M059J (cell line): ENCODE measurements around the gene ALS2CL. TPM values are rescaled to one million over a fixed set of nuclear protein-coding genes. Genes with fewer than 3 reads are reported as not detected.

Experiments
- DNase-seq: peaks from one replicate; pipeline ENCODE4 v3.0.0-alpha.2; 2012; ENCODE audit warnings: low read depth
- total RNA-seq: library from RNA; depleted of rRNA; stranded (reverse); fragments of >200 nt; shearing (Covaris generic); gene quantifications from 2 replicates; pipeline ENCODE4 v1.2.3, GENCODE V29; 2014

Gene ALS2CL
- total RNA-seq, 1 experiment from 2014 or later = 2.5 TPM

DNA sequence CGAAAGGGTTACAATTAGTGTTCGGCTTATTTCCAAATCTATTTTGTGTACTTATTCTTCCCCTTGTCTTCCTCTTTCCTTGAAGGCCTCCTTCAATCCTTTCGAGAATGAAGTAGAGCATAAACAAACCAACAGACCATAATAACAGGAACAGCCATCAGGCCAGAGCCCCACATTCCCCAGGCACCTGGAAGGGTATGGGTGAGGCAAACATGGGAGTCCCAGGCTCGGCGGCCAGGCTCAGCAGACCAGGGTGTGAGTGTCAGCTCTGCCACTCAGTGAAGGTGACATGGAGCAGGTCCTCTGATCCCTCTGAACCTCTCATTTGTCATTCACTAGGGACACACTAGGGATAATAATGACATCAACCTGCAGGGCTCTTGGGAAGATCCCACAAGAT, 13.8 kb downstream of the ALS2CL start:
- DNase-seq = no peak

DNA sequence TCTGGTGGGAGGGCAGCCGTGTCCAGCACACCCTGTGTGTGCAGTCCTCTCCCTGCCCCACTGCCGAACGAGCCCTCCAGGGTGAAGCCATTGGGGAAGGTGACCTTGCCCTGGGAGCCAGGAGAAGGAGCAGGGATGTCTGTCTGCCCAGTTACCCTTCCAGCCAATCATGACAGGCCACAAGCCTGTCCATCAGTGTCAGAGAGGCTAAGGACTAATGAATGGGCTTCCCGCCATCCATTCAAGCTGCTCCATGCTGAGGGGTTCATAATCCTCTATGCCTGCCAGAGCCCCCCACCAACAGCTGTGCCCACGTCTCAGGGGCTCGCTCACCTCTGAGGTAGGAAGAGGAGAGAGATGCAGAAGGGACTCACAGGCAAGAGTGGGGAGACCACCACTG, 15.2 kb downstream of the ALS2CL start:
- DNase-seq = no peak

DNA sequence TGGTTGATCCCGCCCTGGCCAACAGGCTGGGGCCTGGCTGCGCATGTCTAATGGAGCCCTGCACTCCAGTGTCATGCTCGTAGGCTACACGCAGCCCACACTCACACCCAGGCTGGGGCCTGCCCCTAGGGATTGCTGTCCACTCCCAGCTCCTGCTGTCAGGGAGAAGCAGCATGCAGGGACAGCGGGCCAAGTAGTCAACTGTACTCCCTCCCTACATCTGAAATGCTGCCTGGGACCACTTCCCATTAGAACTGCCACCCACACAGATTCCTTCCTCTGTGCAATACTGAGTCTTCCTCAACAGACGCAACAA, 16.1 kb downstream of the ALS2CL start:
- DNase-seq = no peak

DNA sequence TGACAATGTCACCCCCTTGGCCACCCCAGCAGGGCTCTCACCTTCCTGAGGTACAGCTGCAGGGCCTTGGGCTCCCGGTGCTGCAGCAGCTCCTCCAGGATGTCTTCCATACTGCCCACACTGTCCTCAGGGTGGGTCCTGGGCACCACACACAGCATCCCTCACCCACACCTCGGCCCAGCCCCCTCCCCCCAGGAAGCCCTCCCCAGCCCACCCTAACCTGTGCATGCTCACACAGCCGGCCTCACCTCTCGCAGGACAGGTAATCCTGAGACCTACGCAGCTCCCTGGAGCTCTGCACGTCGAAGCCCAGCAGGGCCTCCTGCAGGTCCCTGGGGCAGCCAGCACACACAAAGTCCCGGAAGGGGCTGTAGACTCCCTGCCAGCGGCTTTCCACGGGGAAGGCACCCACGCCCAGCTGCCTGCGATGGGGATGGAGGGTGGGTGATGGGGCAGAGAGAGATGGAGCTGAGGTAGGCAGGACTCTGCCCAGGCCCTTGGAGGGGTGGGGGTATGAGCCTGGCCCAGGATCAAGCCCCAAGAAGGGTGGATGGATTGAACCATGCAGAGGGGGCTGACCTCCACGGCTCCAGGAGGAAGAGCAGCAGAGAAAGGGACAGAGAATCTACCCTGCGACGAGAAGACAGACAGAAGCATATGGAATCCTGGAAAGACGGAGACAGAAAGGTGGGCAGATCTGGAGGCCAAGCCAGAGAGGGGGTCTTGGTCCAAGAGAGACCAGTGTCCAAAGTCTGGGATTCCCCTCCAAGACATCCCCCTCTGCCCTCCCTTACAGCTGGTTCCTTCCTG, 16.7 kb downstream of the ALS2CL start:
- no peak for DNase-seq

DNA sequence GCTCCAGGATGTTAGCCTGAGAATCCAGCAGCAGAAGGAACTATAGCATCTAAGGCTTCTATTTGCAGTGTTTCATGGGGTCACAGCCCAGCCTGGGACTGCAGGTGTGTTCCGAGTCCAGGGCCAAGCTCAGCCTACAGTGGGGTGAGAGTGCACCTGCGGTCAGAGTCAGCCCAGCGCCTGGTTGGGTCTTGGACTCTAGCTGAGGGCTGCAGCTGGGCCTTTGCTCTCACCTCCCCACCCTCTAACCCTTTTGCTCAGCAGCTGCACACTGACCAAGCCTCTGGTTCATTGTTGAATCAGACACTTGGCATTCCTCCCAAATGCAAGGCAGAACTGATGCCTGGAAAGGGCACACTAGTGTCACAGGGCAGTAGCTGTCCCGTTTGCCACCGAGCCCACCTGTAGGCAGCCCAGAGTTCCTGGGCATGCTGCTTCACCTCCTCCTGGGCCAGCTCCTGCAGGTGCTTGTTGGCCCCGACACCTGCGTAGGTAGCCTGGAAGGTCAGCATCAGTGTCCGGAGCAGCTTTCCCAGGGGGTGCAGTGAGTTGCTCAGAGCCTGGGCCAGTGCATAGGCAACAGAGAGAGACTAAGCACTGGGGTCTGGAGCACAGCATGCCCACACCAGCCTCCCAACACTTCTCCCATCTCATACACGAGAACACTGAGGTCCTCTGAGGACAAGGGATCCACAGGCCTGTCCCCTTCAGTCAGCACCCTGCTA, 17.5 kb downstream of the ALS2CL start:
- peak; percentile 49 for DNase-seq

DNA sequence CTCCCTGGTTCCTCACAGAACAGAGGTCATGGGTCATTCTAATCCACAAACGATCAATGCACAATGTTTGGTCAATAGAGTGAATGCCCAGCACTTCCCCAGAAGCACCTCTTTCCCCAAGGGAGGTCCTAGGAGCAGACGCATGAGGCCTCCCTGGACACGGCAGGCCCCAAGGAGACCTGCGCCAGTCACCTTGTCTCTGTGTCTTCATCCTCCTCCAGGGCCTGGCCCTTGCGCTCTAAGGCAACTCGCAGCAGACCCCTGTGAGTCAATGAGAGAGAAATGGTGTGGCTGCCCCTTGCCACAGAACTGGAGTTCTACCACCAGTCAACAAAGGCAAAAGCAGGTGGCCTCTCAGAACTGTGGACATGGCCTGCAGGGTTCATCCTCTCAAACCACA, 18.1 kb downstream of the ALS2CL start:
- no peak for DNase-seq

DNA sequence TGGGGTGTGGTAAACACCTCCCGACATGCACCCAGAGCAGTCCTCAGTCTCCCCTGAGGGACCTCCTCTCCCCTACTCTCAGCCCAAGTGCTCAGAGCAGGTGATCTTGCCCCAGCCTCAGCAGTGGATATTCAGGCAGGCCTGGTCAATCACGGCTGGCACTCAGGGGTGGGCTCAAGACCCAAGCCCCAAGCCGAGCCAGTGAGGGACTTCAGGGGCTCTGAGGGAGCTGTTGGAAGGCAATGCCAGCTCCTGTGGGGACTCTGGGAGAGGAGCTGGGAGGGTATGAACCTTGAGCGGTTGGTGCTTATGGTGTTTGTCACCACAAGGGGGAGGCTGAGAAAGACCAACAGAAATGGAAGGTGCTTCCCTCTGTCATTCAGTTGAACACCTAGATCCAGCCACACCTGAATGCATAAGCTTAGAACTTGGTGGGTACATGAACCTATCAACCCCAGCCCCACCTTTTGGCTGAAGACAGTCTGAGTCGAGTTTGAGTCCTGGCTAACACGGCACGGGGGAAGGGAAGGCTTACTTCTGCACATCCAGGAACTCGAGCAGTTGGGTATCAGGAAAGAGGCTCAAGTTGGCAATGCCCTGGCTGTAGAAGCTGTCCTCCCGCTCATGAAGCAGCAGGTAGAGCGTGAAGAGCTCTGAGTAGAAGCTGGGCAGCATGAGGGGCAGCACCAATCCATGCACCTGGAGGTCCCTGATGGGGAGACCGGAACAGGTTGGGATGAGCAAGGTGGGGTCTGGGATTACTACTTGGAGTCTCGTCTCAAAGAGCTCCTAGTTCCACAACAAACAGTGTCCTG, 19.2 kb downstream of the ALS2CL start:
- no peak for DNase-seq

DNA sequence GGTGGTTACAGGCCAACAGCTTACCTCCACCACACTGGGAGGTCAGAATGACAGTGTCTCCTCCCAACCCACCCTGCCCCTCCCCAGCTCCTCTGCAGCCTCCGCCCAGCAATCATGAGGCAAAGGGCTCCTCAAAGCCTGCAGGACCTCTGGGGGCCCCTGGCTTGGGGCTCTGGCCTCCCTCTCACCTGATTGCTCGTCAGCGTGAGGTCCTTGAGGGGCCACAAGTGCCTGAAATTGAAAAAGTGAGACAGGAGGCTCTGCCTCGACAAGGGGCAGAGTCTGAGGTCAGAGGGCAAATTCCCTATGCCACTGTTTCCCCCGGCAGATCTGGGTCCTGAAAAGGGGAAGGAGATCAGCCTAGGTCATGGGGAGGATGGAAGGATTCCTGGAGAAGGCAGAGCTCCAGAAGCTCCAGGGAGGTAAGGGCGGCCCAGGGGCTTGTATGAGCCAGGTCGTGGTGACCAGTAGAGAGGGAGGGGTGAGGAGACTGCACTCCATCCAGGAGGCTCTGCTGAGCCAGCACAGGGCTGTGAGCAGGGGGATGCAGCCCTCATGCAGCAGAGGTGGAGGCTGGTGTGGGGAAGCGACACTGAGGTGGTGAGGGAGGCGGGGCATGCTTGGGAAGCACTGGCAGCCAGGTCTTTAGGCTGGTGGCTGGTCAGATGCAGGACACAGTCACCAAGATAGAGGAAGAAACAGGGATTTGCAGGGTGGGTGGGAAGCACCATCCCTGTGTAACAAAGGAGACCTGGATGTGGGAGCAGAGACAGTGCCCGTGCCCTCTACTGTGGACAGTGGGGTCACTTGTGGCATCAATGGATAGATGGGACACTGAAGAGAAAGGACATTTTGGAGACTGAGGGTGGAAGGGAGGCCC, 20.1 kb downstream of the ALS2CL start:
- no peak for DNase-seq

DNA sequence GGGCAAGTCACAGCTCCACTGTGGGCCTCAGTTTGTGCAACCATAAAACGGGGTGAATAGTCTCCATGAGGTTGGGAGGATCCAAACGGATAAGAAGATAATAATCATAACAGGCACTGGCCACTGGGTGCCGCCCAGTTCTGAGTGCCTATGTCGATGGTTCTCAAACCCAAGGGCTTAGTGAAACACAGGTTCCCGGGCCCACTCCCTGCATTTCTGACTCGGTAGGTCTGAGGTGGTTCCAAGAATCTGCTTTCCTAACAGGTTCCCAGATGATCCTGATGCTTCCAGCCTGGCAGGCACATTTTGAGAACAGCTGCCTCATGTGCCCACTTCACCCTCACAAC, 21.2 kb downstream of the ALS2CL start:
- no peak for DNase-seq

DNA sequence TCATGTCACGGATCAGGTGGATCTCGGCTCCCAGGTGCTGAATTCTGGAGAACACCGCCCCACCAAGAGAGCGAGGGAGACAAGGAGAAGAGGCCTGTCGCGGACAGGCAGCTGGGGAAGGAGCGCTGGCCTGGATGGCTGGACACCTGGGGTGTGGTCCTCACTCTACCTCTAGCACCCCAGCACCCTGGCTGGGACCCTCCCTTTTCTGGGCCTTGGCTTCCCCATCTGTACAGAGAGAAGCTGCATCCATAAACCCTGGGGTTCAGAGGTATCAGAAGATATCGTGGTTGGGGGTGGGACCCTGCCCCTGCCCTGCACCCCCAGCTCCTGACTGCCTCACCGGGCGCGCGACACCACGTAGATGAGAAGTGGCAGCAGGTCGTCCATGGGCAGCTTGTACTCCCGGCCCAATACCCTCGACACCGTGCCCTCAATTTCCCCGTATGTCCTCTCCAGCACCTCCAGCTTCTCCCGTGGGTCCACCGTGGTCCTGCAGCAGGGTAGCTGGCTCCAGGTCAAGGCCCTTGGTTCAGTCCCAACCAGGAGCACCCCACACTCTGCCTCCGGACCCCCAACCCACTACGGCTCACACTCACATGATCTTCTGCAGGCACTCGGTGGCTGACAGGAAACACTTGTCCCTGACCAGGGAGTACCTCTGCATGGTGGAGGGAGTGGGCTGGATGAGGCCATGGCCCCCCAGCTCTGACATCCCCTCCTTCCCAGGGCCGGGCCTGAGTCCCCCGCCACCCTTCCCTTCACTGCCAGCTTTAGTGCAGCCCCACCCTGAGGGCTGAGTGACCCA, 21.7 kb downstream of the ALS2CL start:
- DNase-seq = no peak

DNA sequence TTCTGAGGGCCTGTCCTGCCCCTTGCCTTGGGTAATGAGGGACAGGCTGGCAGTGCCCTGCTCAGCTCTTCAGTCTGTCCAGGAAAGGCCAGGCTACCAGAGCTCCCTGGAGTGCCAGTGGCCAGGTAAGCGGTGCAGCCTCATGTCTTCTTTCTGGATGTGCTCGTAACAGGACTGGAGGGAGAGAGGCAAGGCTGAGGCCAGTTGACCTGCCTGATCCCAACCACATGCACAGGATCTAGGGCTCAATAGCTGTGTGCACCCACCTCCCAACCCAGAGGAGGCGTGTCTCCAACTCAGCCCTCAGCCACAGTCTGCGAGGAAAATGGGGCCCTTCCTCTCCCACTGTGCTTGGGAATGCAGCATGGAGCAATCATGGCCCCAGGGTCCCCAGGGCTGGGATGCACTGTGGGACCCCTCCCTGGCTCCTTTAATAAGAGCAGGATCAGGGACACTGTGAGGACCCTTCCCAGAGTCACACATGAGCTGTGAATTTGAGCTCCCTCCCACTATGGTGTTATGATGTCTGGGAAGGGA, 22.5 kb downstream of the ALS2CL start:
- no peak for DNase-seq

DNA sequence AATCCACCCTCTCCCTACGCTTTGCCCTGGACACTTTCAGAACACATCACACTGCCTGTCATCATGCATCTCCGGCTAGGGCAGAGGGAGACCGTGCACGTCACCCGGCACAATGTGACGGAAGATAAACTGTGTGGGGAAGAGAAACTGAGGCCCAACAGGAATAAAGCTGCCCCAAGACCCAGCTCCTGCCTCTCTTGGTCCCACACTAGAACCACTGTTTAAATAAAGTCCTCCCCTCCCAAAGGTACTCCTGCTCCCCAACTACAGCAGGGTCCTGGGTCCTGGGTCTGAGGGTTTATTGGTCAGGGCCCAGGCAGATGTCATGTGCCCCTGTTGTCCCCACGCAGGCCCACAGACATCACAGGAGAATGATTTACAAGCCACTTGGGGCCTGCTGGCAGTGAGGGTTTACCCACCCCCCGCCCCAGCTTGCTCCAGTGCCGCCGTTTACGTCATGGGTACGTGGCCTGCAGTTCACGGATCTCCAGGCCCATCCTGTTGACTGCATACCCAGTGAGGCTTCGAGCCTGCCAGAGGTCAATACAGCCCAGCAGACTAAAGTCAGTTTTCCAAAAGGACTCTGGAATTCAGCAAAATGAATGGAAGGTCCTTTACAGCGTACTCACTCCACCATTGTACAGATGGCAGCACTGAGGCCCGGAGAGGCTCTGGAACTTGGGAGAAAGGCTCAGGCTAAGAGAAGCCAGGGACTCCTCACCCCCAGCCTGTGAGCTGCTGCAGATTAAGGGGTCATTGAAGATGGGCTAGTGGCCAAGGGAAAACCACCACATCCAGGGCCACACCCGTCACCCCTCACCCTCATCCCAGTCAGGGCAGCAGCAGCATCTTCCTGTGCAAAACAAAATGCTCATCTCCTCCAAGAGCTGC, 23.2 kb downstream of the ALS2CL start:
- DNase-seq = no peak

DNA sequence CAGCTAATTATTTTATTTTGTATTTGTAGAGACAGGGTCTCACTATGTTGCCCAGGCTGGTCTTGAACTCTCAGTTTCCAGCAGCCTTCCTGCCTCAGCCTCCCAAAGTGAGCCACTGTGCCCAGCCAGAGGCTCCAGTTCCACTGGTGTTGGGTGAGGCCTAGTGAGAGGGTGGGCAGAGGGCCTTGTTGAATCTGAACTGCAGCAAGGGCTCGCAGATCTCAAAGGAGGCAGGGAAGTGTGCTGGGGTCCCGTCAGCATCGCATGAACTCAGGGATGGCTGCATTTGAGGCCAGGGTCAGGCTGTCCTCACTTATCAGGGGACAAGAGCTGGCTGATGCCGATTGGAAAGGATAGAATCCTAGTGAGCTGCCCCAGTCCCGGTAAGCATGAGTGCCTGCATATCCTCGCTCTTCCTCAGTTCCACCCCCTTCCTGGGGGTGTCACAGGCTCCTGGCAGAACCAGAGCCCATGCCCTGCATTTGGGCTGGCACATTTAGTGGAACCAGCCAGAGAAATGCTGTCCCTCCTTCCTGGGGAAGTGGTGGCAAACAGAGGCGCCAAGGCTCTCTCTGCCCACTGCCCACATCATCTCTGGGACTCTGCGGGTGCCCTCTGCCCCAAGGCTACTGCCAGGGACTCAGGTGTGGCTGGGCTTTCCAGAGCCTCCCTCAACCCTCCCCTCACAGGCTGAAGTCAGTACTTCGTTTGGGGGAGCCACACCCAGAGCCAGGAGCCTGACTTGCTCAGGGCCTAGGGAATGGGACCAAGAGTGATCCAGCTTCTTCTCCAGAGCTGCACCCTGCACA, 24.1 kb downstream of the ALS2CL start:
- DNase-seq = no peak

DNA sequence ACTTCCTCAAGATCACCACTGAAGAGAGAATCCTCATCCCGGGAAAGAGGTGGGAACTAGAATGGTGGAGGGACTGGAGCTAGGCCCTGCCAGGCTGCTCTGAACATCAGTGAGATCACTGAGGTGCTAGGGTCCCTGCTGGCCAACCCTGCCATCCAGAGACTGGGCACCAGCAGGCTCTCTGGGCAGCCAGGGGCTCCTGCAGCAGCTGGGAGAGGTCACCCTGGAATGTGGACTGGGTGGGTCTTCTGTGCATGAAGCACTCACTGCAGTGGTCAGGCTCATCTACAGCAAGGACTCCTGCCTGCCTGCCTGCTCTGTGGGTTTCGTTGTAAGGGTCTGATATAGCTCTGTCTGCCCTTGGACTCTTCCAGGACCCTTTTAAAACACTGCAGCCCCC, 24.9 kb downstream of the ALS2CL start:
- no peak for DNase-seq

DNA sequence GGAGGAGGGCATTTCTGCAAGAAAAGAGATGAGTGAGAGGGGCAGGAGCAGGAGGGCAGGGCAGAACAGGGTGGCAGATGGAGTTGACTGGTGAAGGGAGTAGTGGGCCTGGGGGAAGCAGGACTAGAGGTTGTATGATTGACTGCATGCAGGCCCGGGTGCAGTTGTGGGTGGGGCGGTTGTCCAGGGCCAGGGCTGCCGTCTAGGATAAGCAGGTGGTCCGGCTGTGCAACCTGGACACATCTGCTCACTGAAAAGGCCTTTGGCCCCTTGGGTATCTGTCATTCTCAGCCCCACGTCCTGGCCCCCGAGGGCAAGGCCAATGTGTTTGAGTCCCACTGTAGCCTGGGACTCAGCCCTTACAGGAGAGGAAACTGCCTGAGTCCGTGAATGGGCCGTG, 25.4 kb downstream of the ALS2CL start:
- no peak for DNase-seq

DNA sequence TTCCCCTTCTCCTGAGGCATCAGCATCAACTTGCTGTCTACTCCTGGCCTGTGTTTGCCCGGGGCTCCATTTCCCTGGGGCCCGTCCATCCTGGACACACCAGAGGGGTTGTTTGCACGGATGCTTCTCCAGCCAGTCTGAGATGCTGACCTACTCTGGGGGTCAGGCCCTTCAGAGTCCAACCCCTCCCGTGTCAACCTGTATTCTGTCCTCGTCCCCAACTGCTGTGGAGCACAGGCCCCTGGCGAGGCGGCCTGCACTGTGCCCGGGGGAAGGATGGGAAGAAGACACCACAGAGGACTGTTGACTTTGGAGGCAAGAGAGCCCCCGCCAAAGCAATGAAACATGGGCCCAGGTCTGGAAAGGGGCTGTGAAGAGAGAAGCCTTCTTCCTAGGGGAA, 25.8 kb downstream of the ALS2CL start:
- DNase-seq = no peak

DNA sequence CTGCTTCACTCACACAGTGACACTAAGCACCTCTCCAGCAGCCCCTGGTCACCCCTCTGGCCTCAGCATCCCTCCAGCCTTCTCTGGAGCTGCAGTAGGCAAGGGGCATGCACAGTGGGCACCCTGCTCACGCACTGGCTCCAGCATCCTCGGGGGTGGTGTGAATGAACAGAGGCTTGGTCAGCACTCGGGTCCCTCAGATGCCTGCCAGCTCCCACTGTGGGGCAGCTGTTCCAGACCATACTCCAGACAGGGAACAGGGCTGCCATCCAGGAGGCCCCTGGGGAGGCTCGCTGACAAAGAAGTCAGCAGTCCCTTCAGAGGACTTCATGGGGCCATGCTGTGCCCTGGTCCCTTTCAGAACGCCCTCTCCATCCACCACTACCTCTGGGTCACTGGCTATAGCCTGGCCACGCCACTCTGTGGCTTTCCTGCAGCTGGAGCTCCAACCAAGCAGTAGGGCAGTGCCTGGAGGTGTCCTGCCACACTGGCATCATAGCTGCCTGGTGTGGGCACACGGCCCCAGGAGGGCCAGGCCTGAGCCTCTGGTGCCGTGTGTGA, 26.3 kb downstream of the ALS2CL start:
- no peak for DNase-seq

DNA sequence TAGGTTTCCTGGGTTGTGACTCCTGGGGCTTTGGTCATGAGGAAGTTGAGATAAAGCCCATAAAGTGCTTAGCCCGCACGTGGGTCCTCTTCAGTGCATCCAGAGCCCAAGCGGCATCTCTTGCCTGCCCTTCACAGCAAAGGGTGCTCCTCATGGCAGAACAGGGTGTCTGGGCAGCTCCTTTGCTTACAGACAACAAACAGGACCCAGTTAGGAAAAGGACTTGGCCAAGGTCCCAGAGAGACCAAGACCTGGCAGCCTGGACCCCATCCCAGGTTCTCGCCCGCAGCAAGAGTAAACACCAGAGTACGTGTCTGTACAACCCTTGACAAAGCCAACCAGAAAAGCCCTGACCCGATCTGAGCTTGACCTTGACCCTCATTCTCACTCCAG, 27.0 kb downstream of the ALS2CL start:
- DNase-seq = no peak
